ENCODE measurements around the gene RNU1-3.
"Not testable (repeated sequence)": the region's sequence is repeated elsewhere in the genome, so short reads cannot be mapped to it uniquely, and the experiment has no call there.

RNU1-3 gene
- 0 to 0.19 (median 0) reads per million in 3 experiments for total RNA-seq

DNA sequence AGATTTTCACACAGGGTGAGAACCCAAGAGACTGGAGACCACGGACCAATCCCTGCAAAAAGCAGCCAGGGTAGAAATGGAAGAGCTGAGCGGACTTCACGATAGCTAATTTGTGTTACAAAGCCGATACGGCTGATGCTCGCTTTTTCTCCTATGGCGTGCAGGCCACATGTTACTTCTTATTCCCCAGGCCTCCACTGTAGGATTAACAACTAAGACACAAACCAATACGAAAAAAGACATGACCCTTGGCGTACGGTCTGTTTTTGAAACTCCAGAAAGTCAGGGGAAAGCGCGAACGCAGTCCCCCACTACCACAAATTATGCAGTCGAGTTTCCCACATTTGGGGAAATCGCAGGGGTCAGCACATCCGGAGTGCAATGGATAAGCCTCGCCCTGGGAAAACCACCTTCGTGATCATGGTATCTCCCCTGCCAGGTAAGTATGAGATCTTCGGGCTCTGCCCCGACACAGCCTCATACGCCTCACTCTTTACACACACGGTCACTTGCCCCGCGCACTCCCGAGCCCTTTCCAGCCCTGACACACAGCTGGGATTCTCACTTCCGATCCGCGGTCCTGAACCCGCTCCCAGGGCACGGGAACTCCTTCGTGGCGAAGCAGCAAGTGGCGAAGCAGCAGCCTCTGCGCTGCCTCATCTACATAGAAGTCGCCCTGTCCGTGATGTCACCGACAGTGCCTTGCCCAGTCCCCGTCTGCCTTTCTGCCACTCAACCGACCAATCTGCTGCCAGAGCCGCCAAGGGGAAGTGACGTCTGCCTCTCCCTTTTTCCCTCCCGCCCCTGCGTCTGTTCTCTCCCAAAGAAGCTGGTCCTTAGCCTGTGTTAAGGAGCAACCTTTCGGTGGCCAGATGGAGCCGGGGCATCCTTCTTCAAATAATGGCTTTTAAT, at the start of gene RNU1-3:
Gene RNU1-3 (minus strand): TSS at position 447 of the 912 bp plus-strand sequence.
- DNase-seq: not testable (repeated sequence)

DNA sequence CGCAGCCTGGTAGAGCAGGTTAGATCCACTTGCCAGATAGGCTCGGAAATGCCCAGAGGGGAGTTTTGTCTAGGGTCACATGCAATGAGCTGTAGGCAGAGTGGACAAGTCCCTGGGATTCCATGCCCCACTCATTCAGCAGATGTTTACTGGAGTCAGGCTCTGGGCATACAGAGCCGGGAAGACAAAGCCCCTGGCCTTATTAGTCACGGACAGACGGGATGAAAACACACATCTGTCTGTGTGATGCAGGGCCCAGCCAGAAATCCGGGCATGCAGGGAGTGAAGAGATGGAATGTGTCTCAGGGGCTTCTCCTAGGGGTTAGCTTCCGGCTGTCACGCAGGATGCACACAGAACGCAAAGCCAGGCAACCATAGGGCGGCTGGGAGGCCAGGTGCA, 46.7 kb upstream of the RNU1-3 start:
- not testable (repeated sequence) for DNase-seq

DNA sequence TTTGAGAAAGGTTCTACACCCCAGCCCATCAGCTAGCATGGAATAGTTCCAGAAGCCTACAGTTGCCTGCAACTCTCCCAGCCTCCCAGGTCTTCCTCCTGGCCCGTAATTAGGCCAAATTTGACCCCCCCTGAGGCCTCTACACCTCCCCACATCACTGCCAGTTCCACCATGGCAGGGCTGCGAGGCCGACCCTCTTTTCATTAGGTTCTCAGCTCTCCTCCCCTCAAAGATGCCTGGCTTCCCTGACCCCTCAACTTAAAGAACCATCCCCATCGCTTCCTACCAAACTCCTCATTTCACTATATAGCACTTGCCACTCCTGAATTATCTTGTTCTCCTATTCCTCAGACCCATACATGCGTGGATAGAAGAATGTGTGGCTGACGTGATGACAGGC, 46.2 kb upstream of the RNU1-3 start:
- not testable (repeated sequence) for DNase-seq

DNA sequence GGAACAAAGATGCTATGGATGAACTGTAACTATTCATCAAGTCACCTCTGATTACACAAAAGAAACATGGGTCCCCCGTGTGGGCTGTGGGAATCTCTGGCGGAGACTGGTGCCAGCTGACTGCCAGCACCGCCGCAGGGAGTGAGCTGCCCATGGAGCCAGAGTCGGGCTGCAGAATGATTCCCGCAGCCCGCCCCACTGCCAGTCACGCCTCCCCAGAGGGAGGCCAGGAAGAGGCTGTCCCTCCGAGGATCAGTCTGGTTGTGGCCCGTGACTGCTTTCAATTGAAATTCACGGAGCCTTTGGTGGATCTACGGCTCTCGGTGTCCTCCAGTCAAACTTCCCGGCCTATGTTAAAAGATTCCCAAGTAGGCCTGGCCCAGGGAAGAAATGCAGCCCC, 45.8 kb upstream of the RNU1-3 start:
- DNase-seq: not testable (repeated sequence)

DNA sequence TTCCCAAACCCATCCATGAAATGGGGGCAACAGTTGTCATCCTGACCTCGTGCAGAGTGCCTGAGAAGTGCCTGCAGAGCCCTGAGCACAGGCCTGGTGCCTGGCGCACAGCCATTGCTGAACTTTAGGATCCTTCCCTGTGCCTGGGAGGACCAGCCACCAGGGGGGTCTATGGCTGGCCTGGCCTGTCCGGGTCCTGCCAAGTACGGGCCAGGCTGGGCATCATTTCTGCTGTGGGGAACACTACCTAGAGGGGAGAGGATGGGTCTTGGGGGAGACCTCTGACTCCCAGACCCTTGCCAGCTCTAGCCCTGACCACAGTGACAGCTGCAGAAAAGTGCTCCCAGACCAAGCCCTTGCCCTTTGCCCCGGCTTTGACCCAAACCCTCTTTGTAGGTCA, 45.4 kb upstream of the RNU1-3 start:
- not testable (repeated sequence) for DNase-seq

DNA sequence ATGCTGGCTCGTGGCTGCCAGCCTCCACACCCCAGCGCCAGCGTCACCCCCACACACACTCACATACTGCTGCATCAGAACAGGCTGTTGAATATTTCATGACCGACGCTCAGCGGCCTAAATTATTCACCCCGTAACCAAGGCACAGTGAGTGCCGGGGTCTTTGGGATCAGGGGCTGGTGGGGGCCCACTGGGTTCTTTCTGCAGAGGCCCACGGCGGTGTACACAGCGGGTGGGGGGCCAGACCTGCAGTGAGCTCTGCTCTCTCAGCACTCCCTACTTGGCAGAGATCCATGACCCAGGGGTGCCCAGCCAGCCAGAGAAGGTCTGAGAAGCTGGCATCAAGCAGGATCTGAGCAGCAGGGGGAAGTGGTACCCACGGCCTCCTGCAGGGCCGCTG, 43.9 kb upstream of the RNU1-3 start:
- not testable (repeated sequence) for DNase-seq

DNA sequence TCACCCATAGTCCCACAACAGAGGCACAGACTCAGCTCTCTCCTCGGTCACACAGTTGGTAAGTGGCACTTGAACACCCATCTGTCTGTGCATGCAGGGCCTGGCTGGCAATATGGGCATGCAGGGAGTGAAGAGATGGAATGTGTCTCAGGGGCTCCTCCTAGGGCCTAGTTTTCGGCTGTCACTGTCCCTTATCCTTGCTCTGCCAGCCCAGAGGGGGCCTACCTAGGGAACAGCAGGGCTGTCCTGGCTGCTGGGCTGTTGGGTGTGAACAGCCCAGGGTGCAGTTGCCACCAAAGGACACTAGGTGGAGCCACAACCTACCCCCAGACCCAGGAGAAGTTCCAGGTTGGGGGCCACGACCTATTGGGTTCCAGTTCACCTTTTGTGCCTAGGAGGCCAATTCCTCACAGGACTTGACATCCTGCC, 42.9 kb upstream of the RNU1-3 start:
- peak; percentile 55 for DNase-seq

DNA sequence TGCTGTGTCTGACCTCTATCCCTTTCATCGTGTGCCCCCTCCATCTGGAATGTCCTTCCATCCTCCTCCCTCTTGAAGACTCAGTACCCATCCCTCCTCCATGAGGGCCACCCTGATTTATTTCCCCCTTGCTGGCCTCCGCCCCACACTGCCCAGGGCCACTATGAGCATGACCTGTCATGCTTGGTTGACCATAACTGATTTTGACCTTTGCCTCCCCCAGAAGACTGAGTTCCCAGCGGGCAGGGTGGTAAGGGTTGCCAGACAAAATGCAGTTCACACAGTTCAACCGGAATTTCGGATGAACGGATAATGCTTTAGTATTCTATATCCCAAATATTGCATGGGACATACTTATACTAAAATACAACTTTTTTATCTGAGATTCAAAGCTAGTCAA, 42.0 kb upstream of the RNU1-3 start:
- DNase-seq: not testable (repeated sequence)

DNA sequence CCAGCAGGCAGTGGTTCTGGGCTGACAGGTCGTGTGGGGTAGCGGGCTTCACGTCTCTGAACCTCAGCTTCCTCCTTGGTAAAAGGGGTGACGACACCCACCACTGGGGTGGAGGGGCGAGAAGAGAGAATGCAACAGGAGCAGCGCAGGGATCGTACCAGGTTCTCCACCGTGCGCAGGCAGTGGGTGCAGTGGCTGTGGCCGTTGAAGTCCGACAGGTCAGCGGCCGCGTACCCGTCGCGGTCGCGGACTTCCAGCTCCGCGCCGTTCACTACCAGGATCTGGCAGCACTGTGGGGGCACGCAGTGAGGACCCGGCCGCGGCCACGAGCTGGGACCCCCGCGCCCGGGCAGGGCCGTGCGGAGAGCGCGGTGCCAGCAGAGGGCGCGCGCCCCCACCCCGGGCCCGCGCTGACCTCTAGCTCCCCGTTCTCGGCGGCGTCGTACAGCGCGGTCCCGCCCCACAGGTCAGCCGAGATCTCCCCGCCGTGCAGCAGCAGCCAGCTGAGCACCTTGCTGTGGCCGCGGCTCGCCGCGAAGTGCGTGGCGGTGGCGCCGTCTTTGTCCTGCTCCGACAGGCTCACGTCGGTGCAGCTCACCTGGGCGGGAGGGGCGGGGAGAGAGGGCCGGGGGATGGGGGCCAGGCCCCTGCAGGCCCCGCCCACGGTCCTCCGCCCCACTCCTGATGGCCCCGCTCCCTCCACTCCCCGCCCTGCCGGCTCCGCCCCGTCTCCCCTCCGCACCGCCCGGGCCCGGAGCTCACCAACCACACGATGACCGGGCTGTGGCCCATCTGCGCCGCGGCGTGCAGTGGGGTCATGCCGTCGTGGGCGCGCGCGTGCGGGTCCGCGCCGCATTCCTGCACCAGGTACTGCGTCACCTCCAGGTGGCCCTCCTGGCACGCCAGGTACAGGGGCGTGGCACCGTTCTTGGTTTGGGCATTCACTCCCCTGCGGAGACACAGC, 40.7 kb upstream of the RNU1-3 start:
- not testable (repeated sequence) for DNase-seq

DNA sequence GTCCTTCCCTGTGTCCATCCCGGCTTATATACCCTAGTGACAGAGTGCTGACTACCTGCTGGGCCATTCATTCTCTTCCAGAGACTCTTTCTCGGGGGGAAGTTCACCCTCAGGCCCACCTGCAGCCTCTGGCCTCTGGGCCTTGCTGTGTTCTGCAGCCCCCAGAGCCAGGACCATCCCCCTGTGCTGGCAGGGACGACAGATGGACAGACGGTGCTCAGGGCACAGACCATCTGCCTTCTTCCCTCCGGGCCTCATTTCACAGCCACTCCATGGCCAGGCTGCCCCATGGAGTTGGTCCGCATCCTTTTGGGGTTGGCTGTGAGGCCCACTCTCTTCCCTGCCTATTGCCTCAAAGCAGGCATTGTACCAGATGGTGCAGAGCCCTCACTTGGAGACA, 39.6 kb upstream of the RNU1-3 start:
- DNase-seq: not testable (repeated sequence)

DNA sequence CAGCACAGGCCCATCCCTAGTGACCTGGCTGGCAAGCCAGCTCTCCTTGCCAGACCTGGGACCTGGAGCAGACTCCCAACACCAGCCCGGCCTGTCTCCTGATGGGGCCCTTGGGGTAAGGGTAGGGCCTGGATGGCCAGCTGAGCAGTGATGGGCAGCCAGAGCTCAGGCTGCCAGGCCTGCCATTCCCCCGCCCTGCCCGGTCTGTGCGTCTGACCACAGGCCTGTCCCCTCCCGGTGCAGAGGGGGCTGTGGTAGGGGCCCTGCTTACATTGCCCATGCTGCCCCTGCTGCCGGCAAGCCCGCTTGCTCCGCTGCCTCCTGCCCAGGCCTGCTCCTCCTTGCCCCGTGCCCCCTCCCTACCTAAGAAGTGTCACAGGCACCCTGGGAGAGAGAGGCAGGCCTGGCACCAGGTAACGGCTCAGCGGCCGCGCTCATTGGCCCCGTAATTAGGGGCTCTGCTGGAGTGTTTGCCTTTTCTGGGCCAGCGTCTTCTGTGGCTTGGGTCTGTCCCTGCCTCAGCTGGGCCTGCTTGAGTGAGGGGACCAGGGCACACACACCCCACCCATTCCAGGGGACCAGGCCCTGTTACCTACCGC, 37.9 kb upstream of the RNU1-3 start:
- not testable (repeated sequence) for DNase-seq

DNA sequence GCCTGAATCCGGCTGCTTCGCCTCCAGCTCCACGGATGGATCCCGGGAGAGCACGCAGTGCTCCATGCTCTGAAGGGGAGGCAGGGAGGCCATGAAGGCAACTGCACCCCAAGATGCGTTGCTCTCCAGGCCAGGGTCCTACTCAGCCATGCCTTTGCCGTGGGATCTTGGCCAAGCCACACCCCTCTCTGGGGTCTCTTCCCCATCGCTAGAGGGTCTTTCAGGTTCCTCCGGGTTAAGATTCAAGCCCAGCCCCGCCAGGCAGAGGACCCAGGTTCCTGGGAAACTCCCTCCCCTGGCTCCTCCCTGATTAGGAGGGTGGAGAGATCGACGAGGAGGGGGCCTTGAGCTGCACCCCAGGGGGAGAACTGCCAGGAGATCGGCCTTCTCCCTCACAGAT, 37.3 kb upstream of the RNU1-3 start:
- not testable (repeated sequence) for DNase-seq

DNA sequence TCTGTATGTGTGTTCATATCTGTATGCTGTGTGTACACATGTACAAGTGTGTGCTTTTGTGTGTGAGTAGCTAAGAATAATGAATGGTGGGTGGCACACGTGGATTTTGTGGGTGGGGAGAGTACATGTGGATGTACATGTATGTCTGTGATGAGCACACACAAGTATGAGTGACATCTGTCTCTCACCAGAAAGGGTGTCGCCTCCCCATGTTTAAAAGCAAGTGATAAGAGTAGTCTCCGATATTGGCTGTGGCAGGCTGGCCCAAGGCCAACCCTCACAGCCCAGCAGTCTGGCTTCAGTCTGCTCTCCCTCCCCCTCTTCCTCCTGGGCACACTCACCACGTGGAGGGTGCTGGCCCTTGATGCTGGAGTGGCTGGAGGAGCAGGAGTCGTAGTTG, 36.9 kb upstream of the RNU1-3 start:
- DNase-seq: not testable (repeated sequence)

DNA sequence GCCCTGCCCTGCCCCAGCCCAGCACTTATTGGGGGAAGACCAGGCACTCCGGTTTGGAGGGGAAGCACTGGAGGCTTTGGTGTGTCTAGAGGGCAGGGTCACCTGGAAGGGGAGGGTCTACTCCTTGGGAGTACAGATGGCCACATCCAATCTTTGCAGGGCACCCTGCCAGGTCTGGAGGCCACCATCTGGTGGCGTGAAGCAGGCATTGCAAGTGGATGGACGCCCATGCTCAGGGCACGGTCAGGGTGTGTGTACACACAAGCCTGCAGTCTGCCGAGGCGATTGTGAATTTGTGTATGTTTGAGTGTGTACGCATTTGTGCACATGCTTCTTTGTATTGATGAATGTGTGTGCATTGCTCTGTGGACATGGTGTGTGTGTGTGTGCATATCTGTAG, 36.4 kb upstream of the RNU1-3 start:
- not testable (repeated sequence) for DNase-seq

DNA sequence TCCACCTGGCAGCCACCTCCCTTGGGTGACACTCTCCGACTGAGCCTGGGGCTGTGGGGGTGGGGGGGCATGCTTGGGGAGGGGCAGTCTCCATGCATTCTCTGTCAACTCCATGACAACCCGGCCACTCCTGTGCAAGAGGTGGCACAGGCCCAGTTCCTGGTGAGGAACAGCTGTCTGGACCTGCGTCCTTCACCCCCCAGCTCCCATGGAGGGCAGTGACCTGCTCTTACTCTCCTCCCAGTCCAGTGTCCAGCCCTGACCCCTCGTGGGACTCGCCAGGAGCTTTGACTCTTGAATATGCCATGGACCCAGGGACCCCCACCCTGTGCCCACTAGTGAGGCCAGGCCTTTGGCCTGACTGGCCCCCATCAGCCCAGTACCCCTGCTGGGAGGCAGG, 35.5 kb upstream of the RNU1-3 start:
- not testable (repeated sequence) for DNase-seq

DNA sequence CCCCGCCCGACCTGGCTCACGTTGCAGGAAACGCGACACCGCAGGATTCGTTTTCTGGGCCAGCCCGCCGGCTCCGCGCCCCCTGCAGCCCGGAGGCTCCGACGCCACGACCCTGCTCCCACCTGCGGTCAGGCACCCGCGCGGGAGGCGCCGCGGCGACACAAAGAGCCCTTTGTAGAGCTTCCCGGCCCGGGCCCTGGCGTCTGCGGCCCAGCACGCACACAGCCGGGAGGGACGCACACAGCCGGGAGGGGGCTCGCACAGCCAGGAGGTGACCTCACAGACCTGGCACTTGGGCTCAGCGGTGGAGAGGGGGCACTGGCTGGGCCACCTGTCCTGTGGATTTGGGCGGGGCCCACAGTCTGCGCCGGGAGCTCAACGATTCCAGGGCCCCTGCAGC, 34.4 kb upstream of the RNU1-3 start:
- not testable (repeated sequence) for DNase-seq

DNA sequence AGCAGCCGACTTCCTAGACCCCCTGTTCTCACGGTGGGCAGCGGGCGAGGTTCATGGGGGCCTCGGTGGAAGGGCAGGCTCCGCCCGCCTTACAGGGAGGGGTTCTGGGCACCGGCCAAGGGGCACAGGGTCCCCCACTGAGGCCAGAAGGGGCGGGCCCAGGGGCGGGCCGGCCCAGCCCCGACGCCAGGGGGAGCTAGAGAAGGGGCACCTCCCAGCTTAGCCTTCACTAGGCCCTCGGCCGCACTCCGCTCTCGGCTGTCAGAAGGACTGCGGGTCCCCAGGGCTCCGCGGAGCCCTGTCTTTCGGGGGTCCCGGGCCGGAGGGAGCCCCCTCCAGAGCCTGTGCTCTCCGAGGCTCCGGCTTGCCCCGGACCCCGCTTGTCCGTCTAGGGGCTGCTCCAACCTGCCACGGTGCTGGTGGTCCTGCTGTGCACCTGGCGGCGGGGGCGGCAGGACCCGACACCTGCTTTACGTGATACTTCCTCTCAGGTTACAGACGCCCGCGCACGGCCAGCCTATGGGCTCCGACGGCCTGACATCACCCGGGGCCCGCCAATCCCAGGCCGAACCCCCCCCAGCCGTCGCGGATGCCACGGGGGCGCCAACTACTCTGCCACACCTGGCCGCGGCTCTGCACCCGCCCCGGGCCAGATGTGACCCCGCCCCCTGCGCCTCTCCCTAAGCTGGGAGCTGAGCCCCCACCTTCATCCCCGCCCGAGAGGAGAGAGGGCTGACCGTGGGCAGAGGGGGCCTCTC, 33.6 kb upstream of the RNU1-3 start:
- not testable (repeated sequence) for DNase-seq

DNA sequence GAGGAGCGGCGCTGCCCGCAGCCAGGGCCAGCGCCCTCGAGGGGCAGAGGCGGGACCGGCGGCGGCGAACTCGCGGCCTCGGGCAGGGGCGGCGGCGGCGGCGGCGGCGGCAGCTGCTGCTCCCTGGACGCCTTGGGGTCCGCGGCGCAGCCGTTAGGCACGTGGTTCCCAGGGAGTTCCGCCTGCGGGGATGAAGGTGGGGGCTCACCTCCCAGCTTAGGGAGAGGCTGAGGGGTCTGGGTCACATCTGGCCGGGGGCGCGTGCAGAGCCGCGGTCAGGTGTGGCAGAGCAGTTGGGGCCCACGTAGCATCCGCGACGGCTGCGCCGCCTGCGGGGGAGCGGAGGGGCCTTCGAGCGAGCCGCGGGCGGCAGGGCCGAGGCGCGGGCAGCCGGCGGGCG, 32.7 kb upstream of the RNU1-3 start:
- not testable (repeated sequence) for DNase-seq

DNA sequence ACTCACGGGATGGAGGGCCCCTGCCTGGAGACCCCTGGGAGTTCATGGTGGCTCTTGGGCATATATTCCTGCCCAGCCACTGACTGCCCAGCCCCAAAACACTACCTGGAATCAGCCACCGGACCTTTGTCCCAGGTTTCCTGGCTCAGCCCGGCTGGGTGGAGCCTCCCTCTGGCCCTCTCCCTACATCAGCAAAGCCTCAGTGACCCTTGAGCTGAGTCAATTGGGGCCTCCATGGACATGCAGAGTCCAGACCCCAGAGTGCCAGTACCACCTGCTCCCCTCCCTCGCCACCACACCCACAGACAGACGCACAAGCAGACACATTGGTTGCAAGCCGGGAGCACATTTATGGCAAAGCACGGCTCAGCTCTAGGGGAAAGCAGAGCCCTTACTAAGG, 30.4 kb upstream of the RNU1-3 start:
- not testable (repeated sequence) for DNase-seq

DNA sequence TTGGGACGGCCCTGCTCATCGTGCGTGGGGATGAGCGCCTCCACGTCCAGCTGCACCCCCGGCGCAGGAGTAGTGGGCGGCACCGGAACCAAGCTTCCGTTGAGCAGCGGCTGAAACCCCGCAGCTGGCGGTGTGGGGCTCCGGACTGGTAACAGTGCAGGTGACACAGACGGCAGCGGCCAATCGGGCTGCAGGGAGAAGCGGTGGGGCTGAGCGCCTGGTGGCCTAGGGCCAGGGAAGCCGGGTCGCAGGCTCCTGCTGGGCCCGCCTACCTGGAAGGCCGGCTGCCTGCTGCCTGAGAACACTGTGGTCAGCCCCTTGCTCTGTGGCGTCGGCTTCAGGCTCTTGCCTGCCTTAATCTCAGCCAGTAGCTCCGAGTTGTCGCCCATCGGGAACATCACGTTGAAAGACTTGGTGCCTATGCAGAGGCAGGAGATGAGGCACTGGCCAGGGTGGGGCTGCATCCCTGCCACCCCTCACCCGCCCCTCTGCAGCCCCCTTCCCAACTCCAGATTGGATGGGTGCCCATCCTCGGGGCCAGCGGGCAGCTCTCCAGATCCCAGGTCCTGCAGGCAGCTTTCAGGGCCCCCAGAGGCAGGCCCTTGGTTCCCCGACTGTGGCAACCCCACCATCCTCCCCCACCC, 29.9 kb upstream of the RNU1-3 start:
- not testable (repeated sequence) for DNase-seq

DNA sequence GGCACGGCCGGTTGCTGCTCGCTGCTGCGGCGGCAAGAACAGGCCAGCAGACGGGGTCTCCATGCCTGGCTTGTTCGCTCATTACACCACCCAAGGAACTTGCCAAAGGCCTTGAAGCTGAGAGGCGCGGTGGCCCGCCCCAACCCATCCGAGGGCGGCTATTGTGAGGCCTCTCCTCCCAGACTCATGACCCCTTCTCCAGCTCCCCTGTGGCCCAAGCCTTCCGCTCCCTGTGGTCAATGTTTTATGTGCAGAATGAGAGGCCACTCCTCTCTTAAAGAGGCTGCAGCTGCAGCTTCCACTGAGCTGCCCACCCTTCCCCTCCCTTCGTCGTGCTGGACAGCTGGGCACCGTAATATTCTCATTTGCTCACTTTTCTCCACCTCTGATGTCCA, 27.6 kb upstream of the RNU1-3 start:
- not testable (repeated sequence) for DNase-seq
